GM18520 (cell line): ENCODE data around the gene TP53INP2.
"Not testable (repeated sequence)": the region's sequence is repeated elsewhere in the genome, so short reads cannot be mapped to it uniquely, and the experiment has no call there.

ENCODE experiments used
- ATAC-seq: cut with Tn5 transposase; IDR thresholded peaks from one replicate; pipeline ENCODE4 v1.9.1; 2021; ENCODE audit not compliant: unreplicated experiment

Gene TP53INP2

GRCh38 chr20:34705397-34706301 is 1.5 kb downstream of the TP53INP2 start:
- ATAC-seq = no peak

- ATAC-seq = no peak
Observed at GRCh38 chr20:34706302-34706875, 2.2 kb downstream of the TP53INP2 start.

GRCh38 chr20:34706912-34707784 is 3.0 kb downstream of the TP53INP2 start:
- no peak for ATAC-seq

GRCh38 chr20:34708621-34709043 is 4.5 kb downstream of the TP53INP2 start:
- no peak for ATAC-seq

GRCh38 chr20:34709044-34709830 is 5.1 kb downstream of the TP53INP2 start:
- peak; percentile 25 for ATAC-seq

- peak; percentile 19 for ATAC-seq
Observed at GRCh38 chr20:34709831-34710567, 5.9 kb downstream of the TP53INP2 start.

GRCh38 chr20:34710568-34710839 is 6.4 kb downstream of the TP53INP2 start:
- no peak for ATAC-seq

- ATAC-seq = no peak
Observed at GRCh38 chr20:34710861-34711574, 6.9 kb downstream of the TP53INP2 start.

GRCh38 chr20:34711813-34712430 is 7.8 kb downstream of the TP53INP2 start:
- ATAC-seq = no peak

GRCh38 chr20:34712525-34713192 is 8.5 kb downstream of the TP53INP2 start:
- ATAC-seq = no peak

- no peak for ATAC-seq
Observed at GRCh38 chr20:34713194-34713943, 9.2 kb downstream of the TP53INP2 start.

- ATAC-seq = not testable (repeated sequence)
Observed at GRCh38 chr20:34713944-34714515, 9.9 kb downstream of the TP53INP2 start.

- ATAC-seq = no peak
Observed at GRCh38 chr20:34715384-34715783, 11.2 kb downstream of the TP53INP2 start.

- ATAC-seq = no peak
Observed at GRCh38 chr20:34716921-34717229, 12.7 kb downstream of the TP53INP2 start.

- no peak for ATAC-seq
Observed at GRCh38 chr20:34717230-34718095, 13.3 kb downstream of the TP53INP2 start.

GRCh38 chr20:34719242-34720017 is 15.3 kb downstream of the TP53INP2 start:
- peak; percentile 90 for ATAC-seq
